Left forelimb (tissue), 1 donor: ENCODE results near the gene FHIP1A.
"Not testable (repeated sequence)": the region's sequence is repeated elsewhere in the genome, so short reads cannot be mapped to it uniquely, and the experiment has no call there.

Experiments used
- DNase-seq: peaks from one replicate; pipeline ENCODE4 v3.0.0-alpha.2; 2018; ENCODE audit warnings: low spot score

The FHIP1A gene

GRCh38 chr4:151408630-151409469 is at the start of gene FHIP1A:
FHIP1A (plus strand) TSS chr4:151409176; CDS start chr4:151566260, 157,084 bp downstream.
- DNase-seq, result peak; percentile 85

GRCh38 chr4:151359576-151359975 is 49.4 kb upstream of the FHIP1A start:
- DNase-seq, result no peak

- DNase-seq, result no peak
These were observed 47.9 kb upstream of the FHIP1A start for GRCh38 chr4:151361126-151361525.

DNA sequence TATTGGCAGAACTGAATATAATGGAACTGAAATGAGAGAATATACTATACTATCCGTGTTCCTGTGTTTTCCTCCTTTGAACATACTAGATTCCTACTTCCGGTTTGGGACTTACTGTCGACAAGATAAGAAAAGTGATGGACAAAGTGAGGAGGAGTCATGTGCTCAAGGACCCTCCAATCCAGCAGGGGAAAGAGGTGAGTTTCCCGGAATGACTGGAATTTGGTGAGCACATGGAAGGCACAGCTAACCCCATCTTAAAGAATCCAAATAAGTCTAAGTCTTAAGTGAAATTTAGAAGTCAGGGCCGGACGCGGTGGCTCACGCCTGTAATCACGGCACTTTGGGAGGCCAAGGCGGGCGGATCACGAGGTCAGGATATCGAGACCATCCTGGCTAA is 47.0 kb upstream of the FHIP1A start:
- DNase-seq, result no peak

GRCh38 chr4:151362404-151363164 is 46.4 kb upstream of the FHIP1A start:
- peak; percentile 81 for DNase-seq

DNA sequence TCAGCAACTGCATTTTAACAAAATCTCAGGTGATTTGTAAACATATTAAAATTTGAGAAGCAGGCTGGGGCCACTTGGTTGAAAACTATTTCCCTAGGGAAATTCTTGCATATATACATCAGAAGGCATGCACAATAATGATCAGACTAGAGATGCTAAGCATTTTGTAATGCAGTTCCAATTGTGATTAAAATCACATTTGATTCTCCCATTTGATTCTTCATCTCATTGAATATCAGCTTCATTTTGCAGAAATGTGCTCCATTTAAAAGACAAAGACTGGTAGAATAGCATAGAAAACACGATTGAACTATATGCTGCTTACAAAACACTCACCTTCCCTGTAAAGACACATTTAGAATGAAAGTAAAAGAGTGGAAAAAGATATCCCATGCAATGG is 32.4 kb upstream of the FHIP1A start:
- DNase-seq, result no peak

DNA sequence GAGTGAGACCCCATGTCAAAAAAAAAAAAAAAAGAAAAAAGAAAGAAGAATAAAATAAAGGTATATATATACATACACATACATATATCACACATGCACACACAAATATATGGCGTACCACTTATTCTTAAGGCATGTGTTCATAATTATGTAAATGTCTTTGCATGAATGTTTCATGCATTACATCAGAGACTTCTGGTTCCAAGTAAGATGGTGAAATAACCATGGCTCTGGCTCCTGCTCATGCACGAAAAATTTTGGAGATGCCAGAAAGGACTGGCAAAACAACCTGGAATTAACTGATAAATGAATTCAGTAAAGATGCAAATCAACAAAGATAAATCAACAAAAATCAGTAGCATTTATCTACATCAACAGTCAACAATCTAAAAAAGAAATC is 19.7 kb upstream of the FHIP1A start:
- no peak for DNase-seq

GRCh38 chr4:151389799-151390198 is 19.2 kb upstream of the FHIP1A start:
- not testable (repeated sequence) for DNase-seq

DNA sequence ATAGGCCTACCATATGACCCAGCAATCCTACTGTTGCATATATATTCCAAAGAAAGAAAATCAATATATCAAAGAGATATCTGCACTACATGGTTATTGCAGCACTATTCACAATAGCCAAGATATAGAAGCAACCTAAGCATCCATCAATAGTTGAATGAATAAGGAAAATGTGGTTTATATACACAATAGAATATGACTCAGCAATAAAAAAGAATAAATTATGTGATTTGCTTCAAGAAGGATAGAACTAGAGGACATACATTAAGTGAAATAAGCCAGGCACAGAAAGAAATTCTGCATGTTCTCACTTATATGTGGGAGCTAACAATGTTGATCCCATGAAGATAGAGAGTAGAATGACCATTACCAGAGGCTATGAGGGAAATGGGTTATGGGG is 13.1 kb upstream of the FHIP1A start:
- DNase-seq, result no peak

GRCh38 chr4:151400343-151400742 is 8.6 kb upstream of the FHIP1A start:
- DNase-seq, result no peak

DNA sequence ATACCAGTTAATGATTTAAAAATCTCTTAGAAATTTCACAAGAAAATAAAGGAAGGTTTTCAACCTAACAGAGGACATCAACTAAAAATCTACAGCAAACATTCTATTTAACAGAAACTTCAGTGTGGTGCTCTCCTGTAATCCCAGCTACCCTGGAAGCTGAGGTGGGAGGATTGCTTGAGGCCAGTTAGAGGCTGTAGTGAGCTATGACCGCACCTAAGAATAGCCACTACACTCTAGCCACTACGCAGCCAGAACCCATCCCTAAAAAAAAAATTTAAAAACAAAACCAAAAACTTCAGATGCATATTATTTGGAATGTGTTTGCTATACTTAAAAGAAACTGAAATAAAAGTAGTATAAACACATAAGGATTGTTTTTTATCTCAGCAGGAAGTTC is 7.2 kb upstream of the FHIP1A start:
- DNase-seq, result no peak

GRCh38 chr4:151402145-151402865 is 6.7 kb upstream of the FHIP1A start:
- no peak for DNase-seq

- no peak for DNase-seq
These were observed 5.3 kb upstream of the FHIP1A start for GRCh38 chr4:151403656-151404055.

DNA sequence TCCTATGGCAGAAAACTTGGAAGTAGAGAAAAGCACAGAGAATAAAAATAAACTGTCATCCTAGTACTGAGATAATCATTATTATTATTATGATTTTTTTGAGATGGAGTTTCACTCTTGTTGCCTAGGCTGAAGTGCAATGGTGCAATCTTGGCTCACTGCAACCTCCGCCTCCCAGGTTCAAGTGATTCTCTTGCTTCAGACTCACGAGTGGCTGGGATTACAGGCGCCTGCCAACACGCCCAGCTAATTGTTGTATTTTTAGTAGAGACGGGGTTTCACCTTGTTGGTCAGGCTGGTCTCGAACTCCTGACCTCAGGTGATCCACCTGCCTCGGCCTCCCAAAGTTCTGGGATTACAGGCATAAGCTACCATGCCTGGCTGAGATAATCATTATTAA is 4.2 kb upstream of the FHIP1A start:
- not testable (repeated sequence) for DNase-seq

- no peak for DNase-seq
These were observed 2.0 kb upstream of the FHIP1A start for GRCh38 chr4:151407018-151407417.

GRCh38 chr4:151407466-151408379 is 1.3 kb upstream of the FHIP1A start:
- no peak for DNase-seq

GRCh38 chr4:151408380-151408629 is 671 bp upstream of the FHIP1A start:
- DNase-seq, result no peak

DNA sequence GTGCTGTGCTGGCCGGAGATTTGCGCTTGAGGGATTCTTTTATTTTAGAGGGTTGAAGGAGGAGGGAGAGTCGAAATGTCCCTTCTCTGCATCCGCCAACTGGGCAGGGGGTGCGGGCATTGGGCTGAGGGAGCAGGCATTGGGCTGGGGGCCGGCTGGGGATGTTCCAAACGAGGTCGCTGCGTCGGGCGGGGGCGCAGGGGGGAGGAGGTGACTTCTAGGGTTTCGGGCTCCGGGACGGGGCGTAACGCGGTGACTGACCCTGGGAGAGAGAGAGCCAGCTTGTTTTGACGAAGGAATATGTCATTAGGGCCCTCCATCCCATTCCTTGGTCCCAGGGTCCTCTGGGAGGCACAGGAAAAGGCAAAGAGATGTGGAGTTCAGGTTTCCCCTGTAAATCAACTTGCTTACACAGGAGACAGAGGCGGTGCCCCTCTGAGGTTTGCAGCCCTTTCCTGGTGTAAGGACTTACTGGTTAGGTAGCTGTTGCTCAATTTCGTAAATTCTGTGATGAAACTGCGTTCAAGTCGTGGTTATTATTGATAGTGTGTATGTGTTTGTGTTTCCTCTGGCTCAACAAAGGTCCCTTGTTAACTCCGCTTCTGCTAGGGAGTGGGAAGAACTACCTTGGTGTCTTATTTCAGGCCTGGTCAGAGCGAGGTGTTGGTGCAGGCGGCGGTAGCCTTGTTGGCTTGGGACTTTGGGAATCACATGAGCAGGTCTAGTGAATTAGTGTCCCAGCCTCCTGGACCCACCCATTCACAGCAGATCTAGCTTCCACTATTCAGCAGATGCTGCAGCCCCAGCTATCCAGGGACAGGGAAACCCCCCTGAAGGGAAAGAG is 716 bp downstream of the FHIP1A start:
- DNase-seq, result no peak

GRCh38 chr4:151415978-151416377 is 7.0 kb downstream of the FHIP1A start:
- DNase-seq, result no peak

DNA sequence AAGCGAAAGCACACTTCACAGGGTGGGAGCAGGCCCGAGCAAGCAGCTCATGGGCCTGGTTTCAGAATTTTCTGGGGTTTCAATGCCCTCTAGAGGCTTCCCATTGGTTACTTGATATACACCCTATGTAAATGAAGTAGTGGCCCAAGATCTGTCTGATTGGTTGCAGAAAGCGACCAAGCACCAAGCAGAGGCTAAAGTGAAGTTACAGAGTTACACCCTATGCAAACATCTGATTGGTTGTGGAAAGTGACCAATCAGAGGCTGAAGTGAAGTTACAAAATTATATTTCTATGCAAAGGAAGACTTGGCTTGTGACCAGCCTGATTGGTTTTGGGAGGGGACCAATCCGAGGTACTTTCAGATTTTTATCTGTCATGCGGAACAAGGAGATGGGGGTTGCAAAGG is 8.2 kb downstream of the FHIP1A start:
- no peak for DNase-seq
